Pancreas (tissue), 10 donors: ENCODE data around the gene NEUROG1. TPM values are rescaled to one million over a fixed set of nuclear protein-coding genes. Genes with fewer than 3 reads are reported as not detected.

ENCODE experiments used
- ATAC-seq, 4 donors: fragments of 200-7000 bp; cut with Tn5 transposase; one replicate each; pipeline versions ENCODE4 v1.8.0 to v1.9.1; 2020; ENCODE audit warnings: mild to moderate bottlenecking in 4 of 4, moderate library complexity in 4 of 4
- DNase-seq, 6 donors: peaks; one replicate each; pipeline ENCODE4 v3.0.0-alpha.2; 2020
- FAIRE-seq: peaks from 2 replicates; lab custom pipeline; 2012; peaks lifted over from hg19 to GRCh38; lab: Jason Lieb, UNC
- H3K27ac ChIP-seq, 4 donors: fragments of 200-600 bp; sonication (generic); 1 replicate in 3 of 4; 2 replicates in 1 of 4; pipeline versions ENCODE4 v1.5.0 to v1.8.0; 2020
- H3K27me3 ChIP-seq, 4 donors: fragments of 200-600 bp; one replicate each; pipeline ENCODE4 v1.8.0; 2021
- H3K36me3 ChIP-seq, 3 donors: fragments of 200-600 bp; sonication (generic) in 1 of 3; one replicate each; pipeline versions ENCODE4 v1.5.0 to v1.8.0; 2020 to 2021
- H3K4me1 ChIP-seq, 3 donors: fragments of 200-600 bp; one replicate each; pipeline ENCODE4 v1.8.0; 2021
- H3K4me3 ChIP-seq, 4 donors: fragments of 200-600 bp; sonication (generic) in 2 of 4; one replicate each; pipeline versions ENCODE4 v1.5.0 to v1.8.0; 2020 to 2021
- H3K9me3 ChIP-seq, 4 donors: fragments of 200-600 bp; one replicate each; pipeline ENCODE4 v1.8.0; 2021
- CTCF ChIP-seq, 4 donors: fragments of 200-600 bp; sonication (generic) in 3 of 4; IDR thresholded peaks; one replicate each; pipeline versions ENCODE4 v1.5.0 to v1.8.0; 2021; ENCODE audit warnings: antibody characterized with exemption in 4 of 4
- WGBS, 2 donors: extraction: QIAGEN DNeasy Blood & Tissue Kit; methylation state at CpG; one replicate each; pipeline ENCODE4 v1.1.7; 2013; 5-methylcytosine and 5-hydroxymethylcytosine counted together
- intact Hi-C, 3 donors: fragments of 100-400 bp; cut with DNase I; formaldehyde crosslinking; loops; one replicate each; pipeline versions ENCODE4 v1.11.1 to v1.14.2; 2022
- polyA plus RNA-seq, 2 donors: library from polyadenylated mRNA; stranded (reverse); fragments of 200-250 nt; gene quantifications; one replicate each; pipeline ENCODE4 v1.2.3, GENCODE V29; 2013
- total RNA-seq, 6 donors: library from RNA; stranded (reverse); fragmentation: NEBNext Ultra II Directional in 4 of 6; extraction: Animal tissue kit (Norgen Biotek cat#: 25700) in 4 of 6; gene quantifications; one replicate each; pipeline versions ENCODE4 v1.2.1 to v1.2.4, GENCODE V29; 2021 to 2023
- donor health status: healthy with polysubstance abuse.
- donor health status: DM: no; HTN: no; CAD: no; lungs with moderate emphysema.
- donor health status: DM: no; HTN: no; CAD: no.
- donor health status: control.
- donor health status: control.
- donor health status: Bipolar disorder and iron deficiency.
- donor health status: DM: yes; HTN: yes; CAD: no.
- donor health status: DM: no; HTN: no; CAD: no.
- donor health status: DM: no; HTN: no; CAD: no.
- donor health status: DM: yes; HTN: yes; CAD: no.

The NEUROG1 gene
- total and polyA plus RNA-seq, 8 donors = not detected

GRCh38 chr5:135565266-135565665 lies 29.5 kb upstream of the NEUROG1 start:
- Histone ChIP-seq H3K27me3 (peaks cover 0 to 3% (median 0%) of the 10 kb centered on the region in 4 donors), H3K9me3 (no peaks in the 10 kb centered on the region), H3K4me1 (no peaks in the 10 kb centered on the region), H3K27ac (no peak overlapping the region), H3K36me3 (no peaks in the 10 kb centered on the region), H3K4me3 (no peak overlapping the region)
- FAIRE-seq (no peak), DNase-seq (no peak), ATAC-seq (no peak)
- no peak for TF ChIP-seq CTCF (IDR thresholded peaks at IDR 0.05)
- intact Hi-C loops = loop anchor here in 2 of 3 donors (5.0 to 10.0 kb wide), 2 partner anchors 170 to 262 kb away; no protein-coding TSS in a partner anchor
- WGBS, 2 donors = 66 to 69% methylated on average over 6 of the region's 6 CpGs

DNA sequence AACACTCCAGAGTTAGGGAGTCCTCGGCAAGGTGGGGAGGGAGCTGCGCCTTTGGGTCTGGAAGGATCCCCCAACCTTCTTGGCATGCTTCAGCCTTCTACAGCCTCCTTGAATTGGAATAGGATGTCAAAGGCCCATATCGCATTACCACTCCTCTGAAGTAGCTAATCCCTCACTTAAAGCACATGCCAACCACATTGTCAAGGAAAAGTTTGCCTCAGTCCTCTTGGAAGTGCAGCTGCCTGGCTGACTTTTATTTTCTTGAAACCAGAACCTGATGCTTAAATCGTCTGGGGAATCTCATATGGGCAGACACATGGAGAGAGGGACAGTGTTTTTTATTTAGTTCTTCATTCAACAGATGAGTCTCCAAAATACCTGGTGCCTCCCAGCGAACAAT lies 28.6 kb upstream of the NEUROG1 start:
- no peak overlapping the region for H3K4me3 ChIP-seq
- H3K4me1 ChIP-seq = no peaks in the 10 kb centered on the region
- no peak for ATAC-seq
- H3K27ac ChIP-seq = no peak overlapping the region
- H3K36me3 ChIP-seq = no peaks in the 10 kb centered on the region
- peaks cover 0 to 3% (median 0%) of the 10 kb centered on the region in 4 donors for H3K27me3 ChIP-seq
- no peak for TF ChIP-seq CTCF (IDR thresholded peaks at IDR 0.05)
- intact Hi-C loops = loop anchor here in 1 of 3 donors (5.0 to 10.0 kb wide), 2 partner anchors 170 to 268 kb away; partner anchors contain the start of gene SLC25A48
- DNase-seq = no peak
- FAIRE-seq = no peak
- WGBS, 2 donors = 71 to 74% methylated on average over 5 of the region's 5 CpGs
- no peaks in the 10 kb centered on the region for H3K9me3 ChIP-seq

DNA sequence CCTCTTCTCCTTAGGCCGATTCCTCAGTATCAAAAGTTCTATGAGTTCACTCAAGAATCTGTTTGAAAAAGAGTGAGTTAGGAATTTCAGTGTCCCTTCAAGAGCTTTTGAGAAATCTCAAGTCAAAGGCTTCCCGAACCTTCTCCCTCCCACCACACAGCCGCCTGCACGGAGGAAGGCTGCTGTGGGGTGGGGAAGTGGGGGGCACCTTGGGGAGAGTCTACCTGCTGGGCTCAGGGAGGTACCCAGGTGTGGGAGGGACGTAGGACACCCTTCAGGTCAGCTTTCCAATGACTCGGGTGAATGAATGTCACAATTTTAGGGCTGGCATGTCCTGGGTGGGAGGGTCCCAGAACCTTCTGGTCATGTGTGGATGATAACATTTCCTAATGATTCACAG lies 25.5 kb upstream of the NEUROG1 start:
- Histone ChIP-seq H3K27me3 (peaks cover 0 to 7% (median 2%) of the 10 kb centered on the region in 4 donors), H3K4me3 (no peak overlapping the region), H3K36me3 (no peaks in the 10 kb centered on the region), H3K27ac (no peak overlapping the region), H3K9me3 (no peaks in the 10 kb centered on the region), H3K4me1 (no peaks in the 10 kb centered on the region)
- TF ChIP-seq CTCF (IDR thresholded peaks at IDR 0.05) = no peak
- FAIRE-seq = no peak
- WGBS, 2 donors = 79 to 85% methylated on average over 6 of the region's 6 CpGs
- intact Hi-C loops = loop anchor here in 1 of 3 donors (5.0 to 10.0 kb wide), 2 partner anchors 174 to 271 kb away; partner anchors contain the start of gene SLC25A48
- ATAC-seq = no peak
- DNase-seq = no peak

GRCh38 chr5:135560858-135561257 lies 25.1 kb upstream of the NEUROG1 start:
- WGBS, 2 donors = 13 to 18% methylated on average over 14 of the region's 14 CpGs
- H3K27ac ChIP-seq = no peak overlapping the region
- H3K27me3 ChIP-seq = peaks cover 0 to 7% (median 2%) of the 10 kb centered on the region in 4 donors
- DNase-seq (peak in 5 of 6 donors; percentile 57 to 89 (median 71)), FAIRE-seq (no peak), ATAC-seq (peak; percentile 84 to 100 (median 98))
- intact Hi-C loops = loop anchor here in 1 of 3 donors (5.0 to 10.0 kb wide), 2 partner anchors 174 to 271 kb away; partner anchors contain the start of gene SLC25A48
- TF ChIP-seq CTCF (IDR thresholded peaks at IDR 0.05) = peak; percentile 49 to 74 (median 70)
- no peaks in the 10 kb centered on the region for H3K9me3 ChIP-seq
- no peaks in the 10 kb centered on the region for H3K36me3 ChIP-seq
- no peaks in the 10 kb centered on the region for H3K4me1 ChIP-seq
- no peak overlapping the region for H3K4me3 ChIP-seq

DNA sequence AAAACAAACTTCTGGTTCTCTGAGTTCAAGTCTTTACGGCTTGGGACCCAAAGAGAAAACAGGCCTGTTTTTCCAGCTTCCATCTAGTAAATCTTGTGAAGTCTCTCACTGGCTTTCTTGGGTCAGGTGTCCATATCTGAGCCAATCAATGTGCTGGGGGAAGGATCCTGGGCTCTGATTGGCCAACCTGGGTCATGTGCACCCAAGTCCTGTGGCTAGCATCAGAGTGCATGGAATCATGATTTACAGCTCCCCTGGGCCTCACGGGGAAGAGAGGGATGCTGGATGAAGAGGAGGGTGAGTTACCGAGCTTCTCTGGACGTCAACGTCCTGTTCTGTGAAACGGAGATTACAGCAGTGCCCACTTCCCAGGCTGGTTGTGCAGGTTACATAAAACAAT lies 23.6 kb upstream of the NEUROG1 start:
- ATAC-seq = no peak
- intact Hi-C loops = no loop called here

More for the DNA sequence above, 23.6 kb upstream of the NEUROG1 start:
- Histone ChIP-seq H3K36me3 (no peaks in the 10 kb centered on the region), H3K4me1 (no peaks in the 10 kb centered on the region), H3K27ac (no peak overlapping the region), H3K27me3 (peaks cover 0 to 5% (median 2%) of the 10 kb centered on the region in 4 donors), H3K4me3 (no peak overlapping the region), H3K9me3 (no peaks in the 10 kb centered on the region)
- DNase-seq (no peak), FAIRE-seq (no peak)
- TF ChIP-seq CTCF (IDR thresholded peaks at IDR 0.05) = no peak
- WGBS, 2 donors = 40 to 52% methylated on average over 6 of the region's 6 CpGs
